Lung (tissue), 12 donors: ENCODE results near the gene LHB. TPM values are rescaled to one million over a fixed set of nuclear protein-coding genes. Genes with fewer than 3 reads are reported as not detected.
"Not testable (repeated sequence)": the region's sequence is repeated elsewhere in the genome, so short reads cannot be mapped to it uniquely, and the experiment has no call there.

ENCODE experiments used
- ATAC-seq: fragments of 200-7000 bp; cut with Tn5 transposase; one replicate; pipeline ENCODE4 v1.9.1; 2020; ENCODE audit warnings: moderate number of reproducible peaks; ENCODE audit not compliant: insufficient read depth, low FRiP score
- DNase-seq, 3 donors: peaks; one replicate each; pipeline ENCODE4 v3.0.0-alpha.2; 2013 to 2017
- H3K27ac ChIP-seq, 2 donors: one replicate each; pipeline ENCODE4 v1.5.1; 2013; ENCODE audit warnings: mild to moderate bottlenecking in 2 of 2, moderate library complexity in 2 of 2, control low read depth in 1 of 2, inconsistent platforms in 1 of 2, low read depth in 1 of 2, low read length in 1 of 2
- H3K27me3 ChIP-seq, 3 donors: one replicate each; pipeline ENCODE4 v1.5.1; 2013; ENCODE audit warnings: low read length in 2 of 3; ENCODE audit not compliant: control insufficient read depth in 3 of 3, insufficient read depth in 3 of 3
- H3K36me3 ChIP-seq, 4 donors: one replicate each; pipeline ENCODE4 v1.5.1; 2013; ENCODE audit warnings: low read length in 4 of 4, mild to moderate bottlenecking in 1 of 4, moderate library complexity in 1 of 4; ENCODE audit not compliant: control insufficient read depth in 4 of 4, insufficient read depth in 4 of 4
- H3K4me1 ChIP-seq, 5 donors: one replicate each; pipeline ENCODE4 v1.5.1; 2013; ENCODE audit warnings: low read length in 5 of 5, mild to moderate bottlenecking in 2 of 5, moderate library complexity in 1 of 5; ENCODE audit not compliant: control insufficient read depth in 5 of 5, insufficient read depth in 5 of 5
- H3K4me3 ChIP-seq: one replicate; pipeline ENCODE4 v1.5.1; 2013; ENCODE audit warnings: mild to moderate bottlenecking, control low read depth, moderate library complexity
- H3K9ac ChIP-seq, 2 donors: one replicate each; pipeline ENCODE4 v1.5.1; 2013; ENCODE audit warnings: low read length in 2 of 2, control low read depth in 1 of 2; ENCODE audit not compliant: insufficient read depth in 1 of 2
- H3K9me3 ChIP-seq, 4 donors: one replicate each; pipeline ENCODE4 v1.5.1; 2013; ENCODE audit warnings: low read length in 3 of 4, mild to moderate bottlenecking in 1 of 4, moderate library complexity in 1 of 4; ENCODE audit not compliant: control insufficient read depth in 4 of 4, insufficient read depth in 3 of 4
- WGBS, 2 donors: extraction: QIAGEN DNeasy Blood & Tissue Kit; methylation state at CpG; one replicate each; pipeline ENCODE4 v1.1.7; 2013; 5-methylcytosine and 5-hydroxymethylcytosine counted together
- polyA plus RNA-seq, 2 donors: library from polyadenylated mRNA; stranded (reverse); fragments of 200-250 nt; gene quantifications; one replicate each; pipeline ENCODE4 v1.2.1, GENCODE V29; 2013
- total RNA-seq, 2 donors: library from RNA; depleted of rRNA in 1 of 2; stranded (reverse); fragments of >200 nt in 1 of 2; gene quantifications; one replicate each; pipeline ENCODE4 v1.2.1, GENCODE V29; 2014 to 2021
- TF ChIP-seq, protein P1 (sequence below): IDR thresholded peaks from 2 replicates; pipeline ENCODE4 v1.5.1; 2012; ENCODE audit warnings: mild to moderate bottlenecking; ENCODE audit errors: control extremely low read depth, extremely low read depth
- donor health status: control.
- donor health status: control.
- donor health status: Bipolar disorder and iron deficiency.
- donor health status: healthy.
- donor health status: DM: yes; HTN: yes; CAD: no.

Gene LHB
- total and polyA plus RNA-seq, 4 donors: 0.32 to 0.74 (median 0.67) TPM; not detected in 1

DNA sequence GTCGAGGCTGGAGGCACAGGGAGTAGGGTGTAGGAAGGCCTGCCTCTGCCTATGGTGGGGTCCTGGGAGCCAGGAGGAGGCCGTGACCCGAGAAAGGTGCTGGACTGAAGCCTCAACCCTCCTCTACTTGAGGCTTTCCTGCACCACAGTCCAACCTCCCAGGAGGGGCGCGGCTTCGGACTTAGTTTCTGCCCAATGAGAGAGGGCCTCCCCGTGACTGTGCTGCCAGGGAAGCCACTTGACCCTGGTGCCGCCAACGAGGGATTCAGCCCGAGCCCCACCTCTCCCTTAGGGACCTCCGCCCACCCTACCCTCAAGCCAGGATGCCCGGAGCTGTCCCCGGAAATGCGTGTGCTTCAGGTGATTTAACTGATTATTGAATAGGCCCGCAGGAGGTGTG is 7.3 kb upstream of the LHB start, which contains the start of gene CGB3:
TSS of gene CGB3 (minus strand) at position 101 of the 400 bp plus-strand sequence. CDS start 362 bp downstream, outside the sequence.
- H3K36me3 ChIP-seq, ATAC-seq, H3K4me3 ChIP-seq, H3K4me1 ChIP-seq, H3K9me3 ChIP-seq, DNase-seq, H3K27ac ChIP-seq, H3K9ac ChIP-seq: not testable (repeated sequence)
- peaks cover 0 to 20% (median 12%) of the 10 kb centered on the region in 3 donors for H3K27me3 ChIP-seq
- WGBS, 2 donors: 64 to 74% methylated on average over 10 to 13 of the region's 15 CpGs

DNA sequence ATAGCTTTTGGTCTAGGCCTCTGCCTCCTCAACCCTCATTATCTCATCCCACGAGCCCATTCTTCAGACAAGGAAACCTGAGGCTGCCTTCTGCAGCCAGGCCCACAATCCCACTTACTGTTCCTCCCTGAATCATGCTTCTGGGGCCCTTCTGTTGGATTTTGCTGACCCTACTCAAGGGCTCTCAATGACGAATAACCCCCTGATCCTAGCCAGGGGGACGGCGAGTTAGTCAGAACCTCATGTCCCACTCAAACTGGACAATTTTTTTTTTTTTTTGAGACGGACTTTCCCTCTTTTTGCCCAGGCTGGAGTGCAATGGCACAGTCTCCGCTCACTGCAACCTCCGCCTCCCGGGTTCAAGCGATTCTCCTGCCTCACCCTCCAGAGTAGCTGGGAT is 5.2 kb upstream of the LHB start:
- DNase-seq (no peak), ATAC-seq (no peak)
- H3K27me3 ChIP-seq: peaks cover 0 to 30% (median 15%) of the 10 kb centered on the region in 3 donors
- no peaks in the 10 kb centered on the region for H3K9me3 ChIP-seq
- H3K4me1 ChIP-seq: peaks cover 0 to 19% (median 4%) of the 10 kb centered on the region in 5 donors
- TF ChIP-seq, protein P1, sequence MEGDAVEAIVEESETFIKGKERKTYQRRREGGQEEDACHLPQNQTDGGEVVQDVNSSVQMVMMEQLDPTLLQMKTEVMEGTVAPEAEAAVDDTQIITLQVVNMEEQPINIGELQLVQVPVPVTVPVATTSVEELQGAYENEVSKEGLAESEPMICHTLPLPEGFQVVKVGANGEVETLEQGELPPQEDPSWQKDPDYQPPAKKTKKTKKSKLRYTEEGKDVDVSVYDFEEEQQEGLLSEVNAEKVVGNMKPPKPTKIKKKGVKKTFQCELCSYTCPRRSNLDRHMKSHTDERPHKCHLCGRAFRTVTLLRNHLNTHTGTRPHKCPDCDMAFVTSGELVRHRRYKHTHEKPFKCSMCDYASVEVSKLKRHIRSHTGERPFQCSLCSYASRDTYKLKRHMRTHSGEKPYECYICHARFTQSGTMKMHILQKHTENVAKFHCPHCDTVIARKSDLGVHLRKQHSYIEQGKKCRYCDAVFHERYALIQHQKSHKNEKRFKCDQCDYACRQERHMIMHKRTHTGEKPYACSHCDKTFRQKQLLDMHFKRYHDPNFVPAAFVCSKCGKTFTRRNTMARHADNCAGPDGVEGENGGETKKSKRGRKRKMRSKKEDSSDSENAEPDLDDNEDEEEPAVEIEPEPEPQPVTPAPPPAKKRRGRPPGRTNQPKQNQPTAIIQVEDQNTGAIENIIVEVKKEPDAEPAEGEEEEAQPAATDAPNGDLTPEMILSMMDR: no peak
- H3K27ac ChIP-seq: no peak overlapping the region
- no peaks in the 10 kb centered on the region for H3K36me3 ChIP-seq
- H3K4me3 ChIP-seq: no peak overlapping the region
- H3K9ac ChIP-seq: no peak overlapping the region
- WGBS, 2 donors: 91 to 96% methylated on average over 9 of the region's 9 CpGs

DNA sequence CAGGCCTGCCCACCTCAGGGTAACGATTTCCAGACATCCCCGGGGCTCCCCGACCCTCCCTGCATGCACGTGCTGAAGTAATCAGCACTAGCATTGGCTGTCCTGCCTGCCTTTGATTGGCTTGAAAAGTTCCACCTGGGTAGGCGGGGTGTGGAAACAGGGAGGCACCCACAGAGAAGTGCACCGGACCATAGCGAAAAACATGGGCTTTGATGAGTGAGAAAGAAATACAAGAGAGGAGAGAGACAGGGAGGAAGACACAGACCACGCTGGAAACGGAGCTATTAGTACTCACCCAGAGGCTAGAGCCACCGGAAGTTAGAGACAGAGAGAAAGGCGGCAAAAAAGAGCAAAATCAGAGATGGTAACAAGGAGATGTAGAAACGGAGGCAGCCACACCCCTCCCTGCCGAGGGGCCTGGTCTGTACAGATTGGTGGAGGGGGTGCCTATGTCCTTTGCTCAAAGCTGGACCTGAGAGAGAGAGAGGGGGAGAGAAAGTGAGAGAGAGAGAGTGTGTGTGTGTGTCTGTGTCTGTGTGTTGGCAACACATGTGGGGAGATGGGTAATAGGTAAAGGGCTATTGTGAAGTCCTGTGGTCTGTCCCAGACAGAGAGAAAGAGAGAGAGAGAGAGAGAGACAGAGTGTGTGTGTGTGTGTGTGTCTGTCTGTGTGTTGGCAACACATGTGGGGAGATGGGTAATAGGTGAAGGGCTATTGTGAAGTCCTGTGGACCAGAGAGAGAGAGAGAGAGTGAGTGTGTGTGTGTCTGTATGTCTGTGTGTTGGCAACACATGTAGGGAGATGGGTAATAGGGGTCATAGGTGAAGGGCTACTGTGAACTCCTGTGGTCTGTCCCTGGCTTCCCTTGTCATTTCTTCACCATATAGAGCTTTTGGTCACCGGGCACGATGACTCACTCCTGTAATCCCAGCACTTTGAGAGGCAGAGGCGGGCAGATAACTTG is 4.3 kb upstream of the LHB start:
- Histone ChIP-seq H3K4me1 (peaks cover 0 to 19% (median 4%) of the 10 kb centered on the region in 5 donors), H3K4me3 (no peak overlapping the region), H3K9me3 (no peaks in the 10 kb centered on the region), H3K36me3 (peaks cover 0 to 1% (median 0%) of the 10 kb centered on the region in 4 donors), H3K9ac (no peak overlapping the region), H3K27me3 (peaks cover 0 to 30% (median 15%) of the 10 kb centered on the region in 3 donors), H3K27ac (no peak overlapping the region)
- TF ChIP-seq, protein P1: no peak
- DNase-seq: no peak
- ATAC-seq: no peak
- 44 to 53% methylated on average over 16 of the region's 16 CpGs for WGBS, 2 donors

DNA sequence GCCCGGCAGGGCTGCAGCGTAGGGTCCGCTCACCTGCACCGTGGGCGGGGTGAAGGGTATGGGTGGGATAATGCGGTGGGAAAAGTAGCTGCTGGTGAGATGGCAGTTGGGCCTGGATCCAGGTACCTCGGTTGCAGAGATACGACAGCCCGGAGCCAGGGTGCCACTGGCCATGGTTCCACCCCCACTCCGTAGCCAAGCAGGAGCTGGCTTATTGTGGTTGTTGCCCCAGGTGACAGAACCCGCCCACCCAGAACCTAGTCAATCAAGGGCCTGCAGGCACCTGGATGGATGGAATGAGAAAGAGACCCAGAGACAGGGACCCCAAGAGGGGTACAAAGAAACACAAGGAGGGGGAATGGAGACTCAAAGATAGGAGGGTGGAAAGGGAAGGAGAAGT is 3.5 kb upstream of the LHB start:
- 78 to 79% methylated on average over 11 of the region's 11 CpGs for WGBS, 2 donors
- Histone ChIP-seq H3K9me3 (no peaks in the 10 kb centered on the region), H3K4me3 (no peak overlapping the region), H3K27me3 (peaks cover 0 to 30% (median 15%) of the 10 kb centered on the region in 3 donors), H3K27ac (no peak overlapping the region), H3K9ac (no peak overlapping the region), H3K36me3 (peaks cover 0 to 10% (median 2%) of the 10 kb centered on the region in 4 donors), H3K4me1 (peaks cover 0 to 19% (median 4%) of the 10 kb centered on the region in 5 donors)
- TF ChIP-seq, protein P1: no peak
- no peak for ATAC-seq
- DNase-seq: no peak
